ENCODE measurements around the gene MACF1. TPM values are rescaled to one million over a fixed set of nuclear protein-coding genes. Genes with fewer than 3 reads are reported as not detected.
"Not testable (repeated sequence)": the region's sequence is repeated elsewhere in the genome, so short reads cannot be mapped to it uniquely, and the experiment has no call there.

Gene MACF1
- total and polyA plus RNA-seq, 4 donors = 69.1 to 966 (median 233) TPM

DNA sequence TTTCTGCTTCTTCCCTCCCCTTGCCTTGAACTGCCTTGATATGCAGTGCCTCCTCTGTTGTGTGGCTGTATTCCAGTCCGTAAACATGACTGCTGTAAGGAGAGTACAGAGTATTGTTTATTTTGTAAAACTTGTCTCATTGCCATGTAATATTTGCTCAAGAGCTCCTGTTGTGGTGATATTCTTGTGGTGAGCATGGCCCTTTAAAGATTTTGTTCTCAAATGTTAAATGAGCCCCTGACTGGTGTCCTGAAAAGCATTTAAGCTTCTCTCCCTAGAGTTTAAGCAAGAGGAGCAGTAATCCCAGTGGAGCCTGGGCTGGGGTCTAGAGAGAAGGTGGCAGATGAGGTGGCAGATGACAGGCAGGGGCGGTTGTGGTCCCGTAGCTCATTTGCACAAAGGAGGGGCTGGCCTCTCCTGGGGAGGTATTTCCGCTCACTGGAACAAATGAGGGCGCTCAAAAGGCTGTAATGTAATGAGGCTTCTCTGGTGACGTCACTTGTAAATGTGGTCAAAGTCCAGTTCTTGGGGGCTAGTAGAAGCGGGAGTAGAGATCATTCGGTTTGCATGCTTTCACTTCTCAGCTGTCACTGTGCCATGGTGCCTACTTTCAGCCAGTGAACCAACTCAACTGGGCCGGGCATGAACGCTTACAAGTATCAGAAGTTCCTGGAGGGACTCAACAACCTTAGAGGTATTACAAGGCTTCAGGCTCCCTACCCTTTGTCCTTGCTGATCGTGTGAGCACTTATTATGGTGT lies 46.0 kb upstream of the MACF1 start:
- H3K27me3 ChIP-seq (ENCODE audit: control insufficient read depth in 3 of 3, insufficient read depth in 3 of 3, low read length in 2 of 3) = no peaks in the 10 kb centered on the region
- H3K36me3 ChIP-seq (ENCODE audit: control insufficient read depth in 4 of 4, insufficient read depth in 4 of 4, low read length in 4 of 4) = peaks cover 0 to 10% (median 3%) of the 10 kb centered on the region in 4 donors
- H3K4me3 ChIP-seq = peak overlapping the region; percentile 28
- WGBS, 2 donors = 43 to 63% methylated on average over 11 of the region's 11 CpGs
- ATAC-seq (ENCODE audit: insufficient read depth, low FRiP score) (peak; percentile 21), DNase-seq (peak; percentile 93 to 98 (median 97))
- H3K9me3 ChIP-seq (ENCODE audit: control insufficient read depth in 4 of 4, insufficient read depth in 3 of 4, low read length in 3 of 4) = no peaks in the 10 kb centered on the region
- H3K27ac ChIP-seq (ENCODE audit: low read depth in 1 of 2, low read length in 1 of 2) = peak overlapping the region in 1 of 2 donors; percentile 95
- TF ChIP-seq, protein P1, sequence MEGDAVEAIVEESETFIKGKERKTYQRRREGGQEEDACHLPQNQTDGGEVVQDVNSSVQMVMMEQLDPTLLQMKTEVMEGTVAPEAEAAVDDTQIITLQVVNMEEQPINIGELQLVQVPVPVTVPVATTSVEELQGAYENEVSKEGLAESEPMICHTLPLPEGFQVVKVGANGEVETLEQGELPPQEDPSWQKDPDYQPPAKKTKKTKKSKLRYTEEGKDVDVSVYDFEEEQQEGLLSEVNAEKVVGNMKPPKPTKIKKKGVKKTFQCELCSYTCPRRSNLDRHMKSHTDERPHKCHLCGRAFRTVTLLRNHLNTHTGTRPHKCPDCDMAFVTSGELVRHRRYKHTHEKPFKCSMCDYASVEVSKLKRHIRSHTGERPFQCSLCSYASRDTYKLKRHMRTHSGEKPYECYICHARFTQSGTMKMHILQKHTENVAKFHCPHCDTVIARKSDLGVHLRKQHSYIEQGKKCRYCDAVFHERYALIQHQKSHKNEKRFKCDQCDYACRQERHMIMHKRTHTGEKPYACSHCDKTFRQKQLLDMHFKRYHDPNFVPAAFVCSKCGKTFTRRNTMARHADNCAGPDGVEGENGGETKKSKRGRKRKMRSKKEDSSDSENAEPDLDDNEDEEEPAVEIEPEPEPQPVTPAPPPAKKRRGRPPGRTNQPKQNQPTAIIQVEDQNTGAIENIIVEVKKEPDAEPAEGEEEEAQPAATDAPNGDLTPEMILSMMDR (IDR thresholded peaks at IDR 0.05; ENCODE audit: control extremely low read depth, extremely low read depth) = no peak
- H3K9ac ChIP-seq (ENCODE audit: insufficient read depth in 1 of 2, low read length in 2 of 2) = peak overlapping the region; percentile 63 to 98
- H3K4me1 ChIP-seq (ENCODE audit: control insufficient read depth in 5 of 5, insufficient read depth in 5 of 5, low read length in 5 of 5) = peaks cover 28 to 57% (median 29%) of the 10 kb centered on the region in 5 donors

DNA sequence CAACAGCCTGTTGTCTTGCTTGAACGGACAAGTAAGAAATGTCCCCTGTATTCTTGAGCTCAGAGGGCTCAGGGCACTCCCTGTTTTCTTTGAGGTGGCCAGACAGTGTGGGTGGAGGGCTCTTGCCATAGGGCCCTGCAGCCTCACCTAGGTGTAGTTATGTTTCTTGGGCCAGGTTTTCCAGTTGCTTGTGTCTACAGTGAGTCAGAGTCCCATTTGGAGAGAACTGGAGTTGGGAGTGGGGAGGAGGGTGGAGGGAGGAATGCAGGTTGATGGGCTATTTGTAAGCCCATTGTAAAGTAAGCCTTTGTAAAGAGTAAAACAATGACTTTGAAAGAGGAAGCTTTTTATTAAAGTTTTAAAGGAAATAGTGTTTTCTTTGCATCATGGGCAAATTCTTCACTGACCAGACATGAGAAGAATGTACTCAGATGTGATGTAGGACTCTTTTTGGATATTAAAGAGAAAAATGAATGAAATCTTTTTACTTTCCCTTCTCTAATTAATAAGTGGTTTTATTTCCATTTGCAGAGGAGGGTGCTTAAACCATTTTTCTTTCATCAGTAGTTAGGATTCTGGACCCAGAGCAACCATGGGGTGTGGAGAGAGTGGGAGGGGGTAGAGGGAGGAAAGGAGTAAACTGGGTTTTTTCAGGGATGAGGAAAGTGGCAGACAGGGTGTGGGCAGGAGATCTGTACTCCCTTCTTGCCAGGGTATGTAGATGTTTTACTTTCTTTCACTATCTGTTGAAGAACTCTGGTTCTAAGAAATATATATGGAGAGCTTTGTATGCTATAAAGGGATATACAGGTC lies 45.1 kb upstream of the MACF1 start:
- Histone ChIP-seq H3K27me3 (ENCODE audit: control insufficient read depth in 3 of 3, insufficient read depth in 3 of 3, low read length in 2 of 3) (no peaks in the 10 kb centered on the region), H3K4me3 (peak overlapping the region; percentile 28), H3K9me3 (ENCODE audit: control insufficient read depth in 4 of 4, insufficient read depth in 3 of 4, low read length in 3 of 4) (no peaks in the 10 kb centered on the region), H3K4me1 (ENCODE audit: control insufficient read depth in 5 of 5, insufficient read depth in 5 of 5, low read length in 5 of 5) (peaks cover 22 to 55% (median 24%) of the 10 kb centered on the region in 5 donors), H3K9ac (ENCODE audit: insufficient read depth in 1 of 2, low read length in 2 of 2) (peak overlapping the region; percentile 63 to 98), H3K27ac (ENCODE audit: low read depth in 1 of 2, low read length in 1 of 2) (peak overlapping the region in 1 of 2 donors; percentile 95), H3K36me3 (ENCODE audit: control insufficient read depth in 4 of 4, insufficient read depth in 4 of 4, low read length in 4 of 4) (peaks cover 0 to 13% (median 5%) of the 10 kb centered on the region in 4 donors)
- 49 to 65% methylated on average over 1 of the region's 1 CpG for WGBS, 2 donors
- DNase-seq = peak in 1 of 3 donors; percentile 58
- peak; percentile 79 for ATAC-seq (ENCODE audit: insufficient read depth, low FRiP score)
- TF ChIP-seq, protein P1 (IDR thresholded peaks at IDR 0.05; ENCODE audit: control extremely low read depth, extremely low read depth) = no peak

DNA sequence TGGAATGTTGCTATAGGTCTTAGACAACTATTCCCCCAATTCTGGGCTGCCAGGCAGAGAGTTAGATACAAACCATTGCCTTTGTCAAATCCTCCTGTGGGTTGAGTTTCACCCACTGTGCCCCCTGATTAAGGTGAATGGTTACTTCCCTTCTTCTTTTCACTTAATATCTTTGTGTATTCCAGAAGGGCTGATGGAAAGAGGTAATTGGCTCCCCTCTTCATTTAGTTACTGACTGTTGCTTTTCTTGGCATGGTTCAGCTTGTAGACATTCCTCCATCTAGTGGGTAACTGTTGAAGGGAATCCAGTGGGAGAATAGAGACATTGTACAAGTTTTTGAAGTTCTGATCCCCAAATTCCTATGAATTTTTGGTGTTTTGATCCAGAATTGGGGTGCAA lies 43.8 kb upstream of the MACF1 start:
- no peak overlapping the region for H3K27ac ChIP-seq (ENCODE audit: low read depth in 1 of 2, low read length in 1 of 2)

GRCh38 chr1:39161811-39162210 lies 42.7 kb upstream of the MACF1 start:
- DNase-seq; H3K9ac ChIP-seq (ENCODE audit: insufficient read depth in 1 of 2, low read length in 2 of 2); H3K9me3 ChIP-seq (ENCODE audit: control insufficient read depth in 4 of 4, insufficient read depth in 3 of 4, low read length in 3 of 4); ATAC-seq (ENCODE audit: insufficient read depth, low FRiP score); H3K4me3 ChIP-seq; H3K27me3 ChIP-seq (ENCODE audit: control insufficient read depth in 3 of 3, insufficient read depth in 3 of 3, low read length in 2 of 3): not testable (repeated sequence)
- peaks cover 0 to 21% (median 10%) of the 10 kb centered on the region in 4 donors for H3K36me3 ChIP-seq (ENCODE audit: control insufficient read depth in 4 of 4, insufficient read depth in 4 of 4, low read length in 4 of 4)
- peaks cover 17 to 46% (median 34%) of the 10 kb centered on the region in 5 donors for H3K4me1 ChIP-seq (ENCODE audit: control insufficient read depth in 5 of 5, insufficient read depth in 5 of 5, low read length in 5 of 5)
- H3K27ac ChIP-seq (ENCODE audit: low read depth in 1 of 2, low read length in 1 of 2) = peak overlapping the region in 1 of 2 donors; percentile 31
- 80 to 92% methylated on average over 8 of the region's 8 CpGs for WGBS, 2 donors

More for the DNA sequence above, 43.8 kb upstream of the MACF1 start:
- DNase-seq = peak in 2 of 3 donors; percentile 67 to 70
- TF ChIP-seq, protein P1 (IDR thresholded peaks at IDR 0.05; ENCODE audit: control extremely low read depth, extremely low read depth) = no peak
- H3K9me3 ChIP-seq (ENCODE audit: control insufficient read depth in 4 of 4, insufficient read depth in 3 of 4, low read length in 3 of 4) = no peaks in the 10 kb centered on the region
- no peak overlapping the region for H3K4me3 ChIP-seq
- H3K9ac ChIP-seq (ENCODE audit: insufficient read depth in 1 of 2, low read length in 2 of 2) = peak overlapping the region in 1 of 2 donors; percentile 98
- H3K36me3 ChIP-seq (ENCODE audit: control insufficient read depth in 4 of 4, insufficient read depth in 4 of 4, low read length in 4 of 4) = peaks cover 0 to 21% (median 10%) of the 10 kb centered on the region in 4 donors
- H3K4me1 ChIP-seq (ENCODE audit: control insufficient read depth in 5 of 5, insufficient read depth in 5 of 5, low read length in 5 of 5) = peaks cover 17 to 55% (median 28%) of the 10 kb centered on the region in 5 donors
- no peak for ATAC-seq (ENCODE audit: insufficient read depth, low FRiP score)
- no peaks in the 10 kb centered on the region for H3K27me3 ChIP-seq (ENCODE audit: control insufficient read depth in 3 of 3, insufficient read depth in 3 of 3, low read length in 2 of 3)
